Thyroid gland (tissue), 4 donors: ENCODE results near the gene ZNF296. TPM values are rescaled to one million over a fixed set of nuclear protein-coding genes. Genes with fewer than 3 reads are reported as not detected.

Experiments
- DNase-seq, 2 donors: peaks; one replicate each; pipeline ENCODE4 v3.0.0-alpha.2; 2019
- H3K27ac ChIP-seq, 3 donors: fragments of 200-600 bp; sonication (generic); 1 replicate in 2 of 3; 2 replicates in 1 of 3; pipeline ENCODE4 v1.5.1; 2016 to 2019; ENCODE audit warnings: mild to moderate bottlenecking in 1 of 3, moderate library complexity in 1 of 3
- H3K27me3 ChIP-seq: fragments of 200-600 bp; sonication (generic); one replicate; pipeline ENCODE4 v1.5.1; 2019
- H3K36me3 ChIP-seq, 2 donors: fragments of 200-600 bp; sonication (generic); one replicate each; pipeline ENCODE4 v1.5.1; 2016 to 2019
- H3K4me1 ChIP-seq, 2 donors: fragments of 200-600 bp; sonication (generic); one replicate each; pipeline ENCODE4 v1.5.1; 2017 to 2019
- H3K4me3 ChIP-seq, 3 donors: fragments of 200-600 bp; sonication (generic); replicated peaks in 1 of 3; 1 replicate in 2 of 3; 2 replicates in 1 of 3; pipeline ENCODE4 v1.5.1; 2016; ENCODE audit warnings: mild to moderate bottlenecking in 1 of 3
- H3K9me3 ChIP-seq: fragments of 200-600 bp; sonication (generic); one replicate; pipeline ENCODE4 v1.5.1; 2017
- POLR2A ChIP-seq, 2 donors: fragments of 450-650 bp; IDR thresholded peaks; one replicate each; pipeline ENCODE4 v1.6.1; 2017; ENCODE audit warnings: antibody characterized with exemption in 2 of 2, mild to moderate bottlenecking in 2 of 2, moderate library complexity in 1 of 2
- WGBS, 2 donors: methylation state at CpG; one replicate each; pipeline ENCODE4 v1.1.5; 2017; 5-methylcytosine and 5-hydroxymethylcytosine counted together
- intact Hi-C: fragments of 100-400 bp; cut with DNase I; formaldehyde crosslinking; loops from one replicate; pipeline ENCODE4 v1.15.1; 2023
- total RNA-seq, 4 donors: library from RNA; depleted of rRNA; stranded (reverse); fragments of >200 nt; gene quantifications; one replicate each; pipeline ENCODE4 v1.2.3, GENCODE V29; 2016
- TF ChIP-seq, protein P1 (sequence below), 6 experiments: fragments of 200-600 bp in 3 of 6; fragments of 450-650 bp in 3 of 6; sonication (generic) in 3 of 6; IDR thresholded peaks; one replicate each; pipeline ENCODE4 v1.5.1; 2016 to 2019; ENCODE audit warnings: antibody characterized with exemption in 6 of 6, mild to moderate bottlenecking in 2 of 6, inconsistent platforms in 1 of 6, moderate library complexity in 1 of 6

The ZNF296 gene
- total RNA-seq, 4 donors from 2014 or later: 0.34 to 2.1 (median 0.78) TPM; not detected in 1

DNA sequence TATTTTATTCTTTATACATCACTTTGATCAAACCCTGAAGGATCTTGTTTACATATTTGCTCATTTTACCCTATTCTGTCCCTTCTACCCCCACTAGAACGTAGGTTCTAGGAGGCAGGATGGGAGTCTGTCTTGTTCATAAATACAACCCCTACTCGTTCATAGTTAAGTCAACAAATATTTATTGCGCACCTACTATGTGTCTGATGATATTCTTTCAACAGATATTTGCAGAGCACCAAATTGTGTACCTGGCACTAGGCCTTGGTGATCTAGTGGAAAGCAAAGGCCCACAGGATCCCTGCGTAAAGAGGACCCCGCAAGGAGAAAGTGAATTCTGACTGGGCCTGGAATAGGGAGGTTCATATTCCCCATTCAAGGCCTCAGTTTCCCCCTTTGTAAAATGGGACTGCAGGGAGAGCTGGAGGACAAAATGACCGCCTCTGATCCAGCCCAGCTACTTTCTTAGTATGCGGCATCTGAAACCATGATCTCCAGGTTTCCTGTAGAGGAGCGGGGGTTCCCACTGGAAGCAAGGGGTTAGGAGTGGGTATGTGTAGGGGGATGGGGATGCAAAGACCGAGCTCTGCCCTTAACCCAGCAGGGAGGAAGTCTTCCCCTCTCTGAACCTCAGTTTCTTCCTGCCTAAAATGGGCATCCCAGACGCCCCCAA is 2.2 kb upstream of the ZNF296 start:
- Histone ChIP-seq H3K27ac (no peak overlapping the region), H3K4me1 (peaks cover 12 to 37% of the 10 kb centered on the region in 2 donors), H3K36me3 (no peaks in the 10 kb centered on the region), H3K9me3 (no peaks in the 10 kb centered on the region), H3K4me3 (peak overlapping the region in 2 of 3 donors; percentile 83 to 94), H3K27me3 (no peaks in the 10 kb centered on the region)
- DNase-seq: no peak
- 52 to 57% methylated on average over 10 of the region's 10 CpGs for WGBS, 2 donors
- intact Hi-C loops: no loop called here
- TF ChIP-seq, protein P1, sequence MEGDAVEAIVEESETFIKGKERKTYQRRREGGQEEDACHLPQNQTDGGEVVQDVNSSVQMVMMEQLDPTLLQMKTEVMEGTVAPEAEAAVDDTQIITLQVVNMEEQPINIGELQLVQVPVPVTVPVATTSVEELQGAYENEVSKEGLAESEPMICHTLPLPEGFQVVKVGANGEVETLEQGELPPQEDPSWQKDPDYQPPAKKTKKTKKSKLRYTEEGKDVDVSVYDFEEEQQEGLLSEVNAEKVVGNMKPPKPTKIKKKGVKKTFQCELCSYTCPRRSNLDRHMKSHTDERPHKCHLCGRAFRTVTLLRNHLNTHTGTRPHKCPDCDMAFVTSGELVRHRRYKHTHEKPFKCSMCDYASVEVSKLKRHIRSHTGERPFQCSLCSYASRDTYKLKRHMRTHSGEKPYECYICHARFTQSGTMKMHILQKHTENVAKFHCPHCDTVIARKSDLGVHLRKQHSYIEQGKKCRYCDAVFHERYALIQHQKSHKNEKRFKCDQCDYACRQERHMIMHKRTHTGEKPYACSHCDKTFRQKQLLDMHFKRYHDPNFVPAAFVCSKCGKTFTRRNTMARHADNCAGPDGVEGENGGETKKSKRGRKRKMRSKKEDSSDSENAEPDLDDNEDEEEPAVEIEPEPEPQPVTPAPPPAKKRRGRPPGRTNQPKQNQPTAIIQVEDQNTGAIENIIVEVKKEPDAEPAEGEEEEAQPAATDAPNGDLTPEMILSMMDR (IDR thresholded peaks at IDR 0.05): no peak
- no peak for TF ChIP-seq POLR2A (IDR thresholded peaks at IDR 0.05)

- no peak overlapping the region for H3K4me3 ChIP-seq
- 77 to 83% methylated on average over 15 of the region's 15 CpGs for WGBS, 2 donors
- H3K27me3 ChIP-seq: no peaks in the 10 kb centered on the region
- no peak for DNase-seq
- TF ChIP-seq POLR2A (IDR thresholded peaks at IDR 0.05): no peak
- TF ChIP-seq, protein P1 (IDR thresholded peaks at IDR 0.05): no peak
- intact Hi-C loops: no loop called here
- no peaks in the 10 kb centered on the region for H3K9me3 ChIP-seq
- H3K36me3 ChIP-seq: no peaks in the 10 kb centered on the region
- H3K4me1 ChIP-seq: peaks cover 12 to 37% of the 10 kb centered on the region in 2 donors
- H3K27ac ChIP-seq: no peak overlapping the region
Observed at GRCh38 chr19:45076851-45077730, 813 bp upstream of the ZNF296 start.

DNA sequence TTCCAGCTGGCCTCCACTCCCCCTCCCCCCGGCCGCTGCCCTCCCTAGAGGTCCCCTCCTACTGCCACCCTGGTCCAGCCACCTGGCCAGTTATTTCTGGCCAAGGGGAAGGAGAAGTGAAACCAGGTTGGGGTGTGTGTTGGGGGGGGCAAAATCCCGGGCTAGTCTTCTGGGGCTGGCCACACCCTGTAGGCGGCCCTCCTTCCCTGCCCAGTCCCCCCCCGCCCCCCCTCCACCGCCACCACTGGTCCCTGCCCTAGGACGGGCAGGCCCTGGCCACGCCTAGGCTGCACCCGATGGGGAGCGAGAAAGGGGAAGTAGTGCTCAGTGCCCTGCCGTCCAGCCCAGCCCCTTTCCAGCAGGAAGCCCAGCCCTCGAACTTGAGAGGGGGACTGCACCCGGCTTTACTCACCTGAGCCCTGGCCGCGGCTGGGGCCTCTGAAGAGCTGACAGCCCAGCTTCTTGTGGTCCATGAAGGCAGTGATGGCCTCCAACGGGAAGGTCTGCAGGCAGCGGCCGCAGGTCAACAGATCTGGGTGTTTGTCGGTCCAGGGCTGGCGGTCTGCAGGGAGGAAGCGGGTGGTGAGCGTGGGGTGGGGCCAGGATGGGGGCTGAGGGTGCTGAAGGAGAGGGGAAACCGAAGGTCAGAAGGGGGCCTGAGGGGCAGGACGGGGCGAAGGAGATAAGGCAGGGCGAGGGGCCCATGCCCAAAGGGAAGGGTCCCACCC is 813 bp downstream of the ZNF296 start:
- Histone ChIP-seq H3K27me3 (no peaks in the 10 kb centered on the region), H3K4me1 (peaks cover 12 to 31% of the 10 kb centered on the region in 2 donors), H3K27ac (peak overlapping the region in 2 of 3 donors; percentile 44 to 56), H3K4me3 (peak overlapping the region in 1 of 3 donors; percentile 48), H3K9me3 (no peaks in the 10 kb centered on the region), H3K36me3 (peaks cover 7 to 10% of the 10 kb centered on the region in 2 donors)
- 7 to 14% methylated on average over 18 of the region's 26 CpGs for WGBS, 2 donors
- DNase-seq: peak; percentile 79 to 81
- intact Hi-C loops: no loop called here
- TF ChIP-seq POLR2A (IDR thresholded peaks at IDR 0.05): no peak
- TF ChIP-seq, protein P1 (IDR thresholded peaks at IDR 0.05): no peak

GRCh38 chr19:45074744-45075300 is 1.5 kb downstream of the ZNF296 start:
- 46 to 85% methylated on average over 5 to 11 of the region's 11 CpGs for WGBS, 2 donors

More at GRCh38 chr19:45074744-45075300, 1.5 kb downstream of the ZNF296 start:
- TF ChIP-seq, protein P1 (IDR thresholded peaks at IDR 0.05): no peak
- no peak for TF ChIP-seq POLR2A (IDR thresholded peaks at IDR 0.05)
- Histone ChIP-seq H3K36me3 (peaks cover 14 to 17% of the 10 kb centered on the region in 2 donors), H3K4me1 (peaks cover 9 to 25% of the 10 kb centered on the region in 2 donors), H3K27ac (peak overlapping the region in 2 of 3 donors; percentile 24 to 44), H3K4me3 (peak overlapping the region in 1 of 3 donors; percentile 48), H3K27me3 (no peaks in the 10 kb centered on the region), H3K9me3 (no peaks in the 10 kb centered on the region)
- no peak for DNase-seq
- intact Hi-C loops: no loop called here
